Measurements from ENCODE around the gene HSPA9.

Gene HSPA9

GRCh38 chr5:138533973-138534941 lies 40.9 kb downstream of the HSPA9 start:
- TF ChIP-seq CTCF (IDR thresholded peaks at IDR 0.05; ENCODE audit: low read length, missing control alignments) = no peak
- H3K4me3 ChIP-seq (replicated peaks; ENCODE audit: low read depth, low read length) = no peak overlapping the region
- DNase-seq (ENCODE audit: low read depth) = no peak

GRCh38 chr5:138529812-138530211 lies 45.4 kb downstream of the HSPA9 start:
- TF ChIP-seq CTCF (IDR thresholded peaks at IDR 0.05; ENCODE audit: low read length, missing control alignments) = no peak
- H3K4me3 ChIP-seq (replicated peaks; ENCODE audit: low read depth, low read length) = no peak overlapping the region
- DNase-seq (ENCODE audit: low read depth) = no peak

- no peak overlapping the region for H3K4me3 ChIP-seq (replicated peaks; ENCODE audit: low read depth, low read length)
- DNase-seq (ENCODE audit: low read depth) = no peak
- TF ChIP-seq CTCF (IDR thresholded peaks at IDR 0.05; ENCODE audit: low read length, missing control alignments) = no peak
These were observed 46.3 kb downstream of the HSPA9 start for GRCh38 chr5:138528744-138529469.

- DNase-seq (ENCODE audit: low read depth) = no peak
- no peak overlapping the region for H3K4me3 ChIP-seq (replicated peaks; ENCODE audit: low read depth, low read length)
- no peak for TF ChIP-seq CTCF (IDR thresholded peaks at IDR 0.05; ENCODE audit: low read length, missing control alignments)
These were observed 47.0 kb downstream of the HSPA9 start for GRCh38 chr5:138528208-138528607.

- H3K4me3 ChIP-seq (replicated peaks; ENCODE audit: low read depth, low read length) = no peak overlapping the region
- peak; percentile 3 for TF ChIP-seq CTCF (IDR thresholded peaks at IDR 0.05; ENCODE audit: low read length, missing control alignments)
- DNase-seq (ENCODE audit: low read depth) = no peak
These were observed 48.0 kb downstream of the HSPA9 start for GRCh38 chr5:138527170-138527569.

GRCh38 chr5:138523406-138523805 lies 51.8 kb downstream of the HSPA9 start:
- no peak overlapping the region for H3K4me3 ChIP-seq (replicated peaks; ENCODE audit: low read depth, low read length)
- no peak for DNase-seq (ENCODE audit: low read depth)
- TF ChIP-seq CTCF (IDR thresholded peaks at IDR 0.05; ENCODE audit: low read length, missing control alignments) = no peak
